ENCODE data around the gene IRF7.

The IRF7 gene

DNA sequence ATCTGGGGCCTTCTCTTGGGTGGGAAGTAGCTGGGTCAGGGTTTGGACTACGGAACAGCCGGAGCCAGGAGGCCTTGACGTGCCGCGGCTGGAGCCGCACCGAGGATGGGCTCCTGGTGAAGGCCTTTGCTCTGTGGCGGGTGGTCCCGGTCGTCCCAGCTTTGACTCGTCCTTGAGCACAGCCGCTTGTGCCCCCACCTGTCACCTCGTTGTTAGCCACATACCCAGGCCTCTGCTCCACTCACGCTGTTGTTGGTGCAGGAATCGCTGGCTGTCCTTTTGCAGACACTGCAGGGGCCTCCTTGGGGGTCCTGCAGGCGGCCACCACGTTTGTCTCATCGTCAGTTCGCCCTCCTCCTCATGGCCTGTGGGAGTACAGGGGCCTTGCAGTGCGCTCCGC is 22.4 kb downstream of the IRF7 start:
- H3K36me3 ChIP-seq (ENCODE audit: control insufficient read depth, insufficient read depth, low read length) = peaks cover 80% of the 10 kb centered on the region
- no peaks in the 10 kb centered on the region for H3K27me3 ChIP-seq (replicated peaks; ENCODE audit: control insufficient read depth, insufficient read depth, low read length, poor library complexity, severe bottlenecking)
- no peak for DNase-seq
- H3K4me3 ChIP-seq (ENCODE audit: insufficient read depth, low read depth, low read length, poor library complexity, severe bottlenecking) = no peak overlapping the region
- no peak overlapping the region for H3K27ac ChIP-seq (ENCODE audit: insufficient read depth, low read length, poor library complexity, severe bottlenecking)
- H3K9me3 ChIP-seq (ENCODE audit: control insufficient read depth, low read length) = no peaks in the 10 kb centered on the region
- no peaks in the 10 kb centered on the region for H3K4me1 ChIP-seq (ENCODE audit: control insufficient read depth, insufficient read depth, low read length, poor library complexity, severe bottlenecking)

DNA sequence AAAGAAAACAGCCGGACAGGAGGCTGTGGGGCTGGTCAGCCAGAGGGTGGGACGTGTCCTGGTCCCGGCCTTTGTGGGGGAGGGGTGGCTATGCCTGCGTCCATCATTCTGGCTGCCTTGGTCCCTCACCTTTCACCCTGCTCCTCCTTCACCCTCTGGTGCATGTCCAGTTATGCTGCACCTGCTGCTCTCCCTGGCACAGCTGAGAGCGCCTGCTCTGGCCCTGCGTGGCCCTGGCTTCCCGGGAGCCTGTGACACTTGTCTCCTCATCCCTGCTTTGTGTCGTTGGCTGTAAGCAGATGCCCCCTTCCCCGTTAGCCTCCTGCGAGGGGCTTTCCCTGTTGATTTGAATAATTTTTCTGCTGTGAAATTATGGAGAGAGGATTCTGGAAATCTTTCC is 22.8 kb downstream of the IRF7 start:
- Histone ChIP-seq H3K27me3 (replicated peaks; ENCODE audit: control insufficient read depth, insufficient read depth, low read length, poor library complexity, severe bottlenecking) (no peaks in the 10 kb centered on the region), H3K36me3 (ENCODE audit: control insufficient read depth, insufficient read depth, low read length) (peaks cover 75% of the 10 kb centered on the region), H3K4me3 (ENCODE audit: insufficient read depth, low read depth, low read length, poor library complexity, severe bottlenecking) (no peak overlapping the region), H3K27ac (ENCODE audit: insufficient read depth, low read length, poor library complexity, severe bottlenecking) (no peak overlapping the region), H3K9me3 (ENCODE audit: control insufficient read depth, low read length) (no peaks in the 10 kb centered on the region), H3K4me1 (ENCODE audit: control insufficient read depth, insufficient read depth, low read length, poor library complexity, severe bottlenecking) (peaks cover 1% of the 10 kb centered on the region)
- DNase-seq = no peak

DNA sequence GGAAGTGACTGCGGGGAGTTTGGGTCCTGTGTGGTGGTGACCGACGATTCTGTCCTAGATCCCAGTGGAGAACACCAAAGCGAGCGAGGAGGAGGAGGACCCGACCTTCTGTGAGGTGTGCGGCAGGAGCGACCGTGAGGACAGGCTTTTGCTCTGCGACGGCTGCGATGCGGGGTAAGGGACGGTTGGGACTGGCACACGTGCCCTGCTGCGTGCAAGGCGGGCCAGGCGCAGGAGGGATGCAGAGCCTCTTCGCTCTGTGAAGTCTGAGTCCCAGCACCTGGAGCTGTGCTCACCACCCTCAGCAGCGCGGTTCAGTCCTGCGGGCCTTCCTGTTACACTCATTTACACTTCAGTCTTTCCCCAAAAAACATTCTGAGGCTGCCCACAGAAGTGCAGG is 23.2 kb downstream of the IRF7 start:
- Histone ChIP-seq H3K4me3 (ENCODE audit: insufficient read depth, low read depth, low read length, poor library complexity, severe bottlenecking) (no peak overlapping the region), H3K9me3 (ENCODE audit: control insufficient read depth, low read length) (no peaks in the 10 kb centered on the region), H3K4me1 (ENCODE audit: control insufficient read depth, insufficient read depth, low read length, poor library complexity, severe bottlenecking) (peaks cover 5% of the 10 kb centered on the region), H3K27me3 (replicated peaks; ENCODE audit: control insufficient read depth, insufficient read depth, low read length, poor library complexity, severe bottlenecking) (no peaks in the 10 kb centered on the region), H3K27ac (ENCODE audit: insufficient read depth, low read length, poor library complexity, severe bottlenecking) (no peak overlapping the region), H3K36me3 (ENCODE audit: control insufficient read depth, insufficient read depth, low read length) (peaks cover 72% of the 10 kb centered on the region)
- DNase-seq = no peak

DNA sequence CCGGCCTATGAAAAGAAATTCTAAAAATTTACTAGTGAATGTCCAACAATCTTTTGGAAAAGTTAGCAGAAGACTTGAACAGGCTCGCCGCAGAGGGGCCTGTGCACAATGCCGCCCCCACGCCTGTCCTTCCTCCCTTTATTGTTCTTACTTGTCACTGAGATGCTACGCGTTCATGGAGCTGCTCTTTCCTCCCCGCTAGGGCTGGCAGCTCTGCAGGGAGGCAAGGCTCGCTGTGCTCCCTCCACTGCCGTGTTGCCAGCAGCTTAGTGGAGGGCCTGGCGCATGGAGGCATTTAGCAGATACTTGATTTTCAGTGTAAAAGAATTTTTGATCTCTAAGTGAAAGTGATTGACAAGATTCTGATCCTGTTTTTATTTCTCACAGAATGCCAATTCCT is 24.8 kb downstream of the IRF7 start:
- no peaks in the 10 kb centered on the region for H3K9me3 ChIP-seq (ENCODE audit: control insufficient read depth, low read length)
- H3K4me3 ChIP-seq (ENCODE audit: insufficient read depth, low read depth, low read length, poor library complexity, severe bottlenecking) = no peak overlapping the region
- H3K4me1 ChIP-seq (ENCODE audit: control insufficient read depth, insufficient read depth, low read length, poor library complexity, severe bottlenecking) = peaks cover 15% of the 10 kb centered on the region
- no peak overlapping the region for H3K27ac ChIP-seq (ENCODE audit: insufficient read depth, low read length, poor library complexity, severe bottlenecking)
- no peaks in the 10 kb centered on the region for H3K27me3 ChIP-seq (replicated peaks; ENCODE audit: control insufficient read depth, insufficient read depth, low read length, poor library complexity, severe bottlenecking)
- DNase-seq = no peak
- H3K36me3 ChIP-seq (ENCODE audit: control insufficient read depth, insufficient read depth, low read length) = peaks cover 72% of the 10 kb centered on the region

DNA sequence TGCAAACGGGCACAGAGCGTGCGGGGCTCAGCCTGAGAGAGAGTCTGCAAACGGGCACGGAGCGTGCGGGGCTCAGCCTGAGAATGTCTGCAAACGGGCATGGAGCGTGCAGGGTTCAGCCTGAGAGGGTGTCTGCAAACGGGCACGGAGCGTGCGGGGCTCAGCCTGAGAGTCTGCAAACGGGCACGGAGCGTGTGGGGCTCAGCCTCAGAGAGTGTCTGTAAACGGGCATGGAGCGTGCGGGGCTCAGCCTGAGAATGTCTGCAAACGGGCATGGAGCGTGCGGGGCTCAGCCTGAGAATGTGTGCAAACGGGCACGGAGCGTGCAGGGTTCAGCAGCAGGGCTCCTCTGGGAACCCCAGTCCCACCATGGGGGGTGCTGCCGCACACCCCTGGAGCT is 26.0 kb downstream of the IRF7 start:
- Histone ChIP-seq H3K27me3 (replicated peaks; ENCODE audit: control insufficient read depth, insufficient read depth, low read length, poor library complexity, severe bottlenecking) (no peaks in the 10 kb centered on the region), H3K27ac (ENCODE audit: insufficient read depth, low read length, poor library complexity, severe bottlenecking) (no peak overlapping the region), H3K4me1 (ENCODE audit: control insufficient read depth, insufficient read depth, low read length, poor library complexity, severe bottlenecking) (peaks cover 15% of the 10 kb centered on the region), H3K9me3 (ENCODE audit: control insufficient read depth, low read length) (no peaks in the 10 kb centered on the region), H3K4me3 (ENCODE audit: insufficient read depth, low read depth, low read length, poor library complexity, severe bottlenecking) (no peak overlapping the region), H3K36me3 (ENCODE audit: control insufficient read depth, insufficient read depth, low read length) (peaks cover 67% of the 10 kb centered on the region)
- DNase-seq = no peak

DNA sequence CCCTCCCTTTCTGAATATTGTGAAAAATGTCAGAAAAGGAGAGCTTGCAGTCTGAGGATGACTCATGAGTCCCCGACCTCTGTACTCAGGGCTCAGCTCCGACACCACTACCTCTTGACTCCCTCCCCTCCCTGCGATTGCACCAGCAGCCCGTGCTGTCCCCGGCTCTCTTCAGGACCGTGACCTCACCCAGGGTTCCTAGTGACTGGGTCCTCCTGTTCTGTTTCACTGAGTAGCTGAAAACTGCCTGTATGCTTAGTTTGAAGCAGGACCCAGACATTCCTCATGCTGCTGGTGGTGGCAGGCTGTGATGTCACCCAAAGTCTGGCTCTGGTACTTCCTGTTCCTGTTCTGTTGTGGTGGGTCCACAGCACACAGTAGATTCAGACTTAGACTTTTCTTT is 27.8 kb downstream of the IRF7 start:
- Histone ChIP-seq H3K9me3 (ENCODE audit: control insufficient read depth, low read length) (no peaks in the 10 kb centered on the region), H3K4me3 (ENCODE audit: insufficient read depth, low read depth, low read length, poor library complexity, severe bottlenecking) (no peak overlapping the region), H3K4me1 (ENCODE audit: control insufficient read depth, insufficient read depth, low read length, poor library complexity, severe bottlenecking) (peaks cover 15% of the 10 kb centered on the region), H3K36me3 (ENCODE audit: control insufficient read depth, insufficient read depth, low read length) (peaks cover 65% of the 10 kb centered on the region), H3K27me3 (replicated peaks; ENCODE audit: control insufficient read depth, insufficient read depth, low read length, poor library complexity, severe bottlenecking) (no peaks in the 10 kb centered on the region), H3K27ac (ENCODE audit: insufficient read depth, low read length, poor library complexity, severe bottlenecking) (peak overlapping the region; percentile 67)
- DNase-seq = peak; percentile 50 to 76 (median 51)

DNA sequence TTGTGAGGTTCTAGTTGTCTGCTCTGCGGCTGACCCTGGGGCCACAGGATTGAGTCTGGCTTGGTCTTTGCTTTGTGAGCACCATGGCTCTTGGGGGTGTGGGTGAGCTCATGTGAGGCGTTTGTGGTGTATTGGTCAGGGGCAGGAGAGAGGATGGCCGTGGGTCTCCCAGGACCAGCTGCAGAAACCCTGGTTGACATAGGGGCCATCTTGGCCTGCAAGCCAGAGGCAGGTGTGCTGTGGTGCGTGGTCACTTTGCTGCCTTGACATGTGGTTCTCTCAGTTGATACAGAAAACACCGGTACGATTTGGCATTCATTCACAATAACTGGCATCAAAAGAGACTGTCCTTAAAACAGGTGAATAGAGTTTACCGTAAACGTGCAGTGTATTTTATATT is 28.2 kb downstream of the IRF7 start:
- Histone ChIP-seq H3K27me3 (replicated peaks; ENCODE audit: control insufficient read depth, insufficient read depth, low read length, poor library complexity, severe bottlenecking) (no peaks in the 10 kb centered on the region), H3K27ac (ENCODE audit: insufficient read depth, low read length, poor library complexity, severe bottlenecking) (peak overlapping the region; percentile 67), H3K36me3 (ENCODE audit: control insufficient read depth, insufficient read depth, low read length) (peaks cover 64% of the 10 kb centered on the region), H3K9me3 (ENCODE audit: control insufficient read depth, low read length) (no peaks in the 10 kb centered on the region), H3K4me1 (ENCODE audit: control insufficient read depth, insufficient read depth, low read length, poor library complexity, severe bottlenecking) (peaks cover 15% of the 10 kb centered on the region), H3K4me3 (ENCODE audit: insufficient read depth, low read depth, low read length, poor library complexity, severe bottlenecking) (no peak overlapping the region)
- DNase-seq = no peak

DNA sequence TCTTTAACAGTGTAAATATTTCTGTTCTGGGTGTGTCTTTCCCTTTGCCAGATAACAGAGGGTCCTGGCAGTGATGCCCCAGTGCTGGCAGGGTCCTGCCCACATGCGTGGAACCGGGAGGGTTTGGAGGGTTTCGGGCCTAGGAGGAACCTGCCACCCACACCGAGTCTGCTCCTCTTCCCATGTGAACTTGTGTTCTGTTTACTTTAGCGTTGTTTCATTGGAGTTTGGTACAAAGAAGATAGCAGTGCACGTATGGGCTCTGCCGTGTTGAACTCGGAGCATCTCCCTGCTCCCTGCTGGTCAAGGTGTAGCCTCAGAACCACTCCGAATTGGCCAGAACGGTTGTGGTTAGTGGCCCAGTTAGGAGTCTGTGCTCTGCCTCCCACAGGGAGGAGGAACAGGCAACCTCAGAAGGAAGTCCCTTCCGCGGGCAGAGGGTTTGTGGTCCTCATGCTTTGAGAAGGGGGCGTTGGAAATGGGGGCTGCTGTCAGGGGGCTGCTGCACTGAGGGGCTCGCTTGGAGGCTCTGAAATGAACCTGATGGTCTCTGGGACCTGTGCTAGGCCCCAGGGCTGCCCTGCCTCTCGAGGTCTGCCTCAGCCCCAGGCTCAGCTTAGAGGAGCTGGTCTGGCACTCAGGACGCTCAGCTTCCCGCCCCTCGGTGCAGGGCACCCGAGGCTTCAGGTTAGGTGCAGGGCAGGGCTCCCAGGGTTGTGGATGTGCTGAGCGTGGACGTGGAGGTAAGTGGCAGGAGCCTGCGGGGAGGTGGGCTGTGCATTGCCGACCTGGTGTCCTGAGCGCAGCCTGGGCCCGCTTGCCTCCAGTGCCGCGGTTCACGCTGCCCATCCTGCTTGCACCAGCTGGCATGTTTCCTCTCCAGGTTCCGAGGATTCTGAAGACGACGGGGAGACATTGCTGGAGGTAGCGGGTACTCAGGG is 29.1 kb downstream of the IRF7 start:
- no peaks in the 10 kb centered on the region for H3K9me3 ChIP-seq (ENCODE audit: control insufficient read depth, low read length)
- peaks cover 15% of the 10 kb centered on the region for H3K4me1 ChIP-seq (ENCODE audit: control insufficient read depth, insufficient read depth, low read length, poor library complexity, severe bottlenecking)
- H3K27ac ChIP-seq (ENCODE audit: insufficient read depth, low read length, poor library complexity, severe bottlenecking) = peak overlapping the region; percentile 23
- DNase-seq = no peak
- H3K4me3 ChIP-seq (ENCODE audit: insufficient read depth, low read depth, low read length, poor library complexity, severe bottlenecking) = no peak overlapping the region
- peaks cover 63% of the 10 kb centered on the region for H3K36me3 ChIP-seq (ENCODE audit: control insufficient read depth, insufficient read depth, low read length)
- no peaks in the 10 kb centered on the region for H3K27me3 ChIP-seq (replicated peaks; ENCODE audit: control insufficient read depth, insufficient read depth, low read length, poor library complexity, severe bottlenecking)

DNA sequence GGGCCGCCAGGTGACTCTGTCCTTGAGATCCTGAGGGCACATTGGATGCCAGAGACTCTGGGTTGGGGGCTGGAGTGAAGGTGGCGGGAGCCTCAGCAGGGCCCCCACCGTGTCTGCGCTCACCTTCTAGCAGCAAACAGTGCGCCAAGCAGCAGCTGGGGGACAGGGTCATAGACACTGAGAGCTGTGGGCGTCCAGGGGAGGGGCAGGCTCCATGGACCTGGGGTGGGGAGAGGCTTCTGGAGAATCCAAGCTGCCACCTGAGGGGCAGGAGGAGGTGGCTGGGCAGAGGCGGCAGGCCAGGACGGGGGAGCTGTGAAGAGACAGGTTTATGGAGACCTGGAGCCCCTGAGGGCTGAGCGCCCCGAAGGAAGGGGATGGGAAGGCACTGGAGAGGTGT is 31.5 kb downstream of the IRF7 start:
- peaks cover 28% of the 10 kb centered on the region for H3K4me1 ChIP-seq (ENCODE audit: control insufficient read depth, insufficient read depth, low read length, poor library complexity, severe bottlenecking)
- H3K36me3 ChIP-seq (ENCODE audit: control insufficient read depth, insufficient read depth, low read length) = peaks cover 44% of the 10 kb centered on the region
- DNase-seq = no peak

DNA sequence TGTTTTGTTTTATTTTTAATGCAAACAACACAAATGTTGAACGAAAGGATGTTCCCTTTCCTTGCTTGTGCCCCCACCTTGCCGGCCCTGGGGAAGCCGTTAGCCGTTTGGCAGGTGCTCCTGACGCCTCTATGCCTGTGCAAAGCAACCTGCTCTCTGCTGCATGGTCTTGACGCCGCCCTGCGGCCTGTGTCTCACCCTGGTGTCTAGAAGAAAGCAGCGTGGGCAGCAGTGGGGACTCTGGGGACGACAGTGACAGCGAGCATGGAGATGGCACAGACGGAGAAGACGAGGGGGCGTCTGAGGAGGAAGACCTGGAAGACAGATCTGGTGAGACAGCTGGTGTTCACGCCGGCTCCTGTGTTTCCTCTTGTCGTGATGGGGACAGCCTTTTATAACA is 34.0 kb downstream of the IRF7 start:
- H3K9me3 ChIP-seq (ENCODE audit: control insufficient read depth, low read length) = no peaks in the 10 kb centered on the region
- no peak for DNase-seq
- H3K4me1 ChIP-seq (ENCODE audit: control insufficient read depth, insufficient read depth, low read length, poor library complexity, severe bottlenecking) = peaks cover 37% of the 10 kb centered on the region
- no peak overlapping the region for H3K27ac ChIP-seq (ENCODE audit: insufficient read depth, low read length, poor library complexity, severe bottlenecking)
- H3K36me3 ChIP-seq (ENCODE audit: control insufficient read depth, insufficient read depth, low read length) = peaks cover 31% of the 10 kb centered on the region
- H3K4me3 ChIP-seq (ENCODE audit: insufficient read depth, low read depth, low read length, poor library complexity, severe bottlenecking) = no peak overlapping the region
- no peaks in the 10 kb centered on the region for H3K27me3 ChIP-seq (replicated peaks; ENCODE audit: control insufficient read depth, insufficient read depth, low read length, poor library complexity, severe bottlenecking)

More for the DNA sequence above, 31.5 kb downstream of the IRF7 start:
- Histone ChIP-seq H3K9me3 (ENCODE audit: control insufficient read depth, low read length) (no peaks in the 10 kb centered on the region), H3K27me3 (replicated peaks; ENCODE audit: control insufficient read depth, insufficient read depth, low read length, poor library complexity, severe bottlenecking) (no peaks in the 10 kb centered on the region), H3K27ac (ENCODE audit: insufficient read depth, low read length, poor library complexity, severe bottlenecking) (no peak overlapping the region), H3K4me3 (ENCODE audit: insufficient read depth, low read depth, low read length, poor library complexity, severe bottlenecking) (no peak overlapping the region)
